Spinal cord (tissue), 10 donors: Measurements from ENCODE around the gene TRDN. TPM values are rescaled to one million over a fixed set of nuclear protein-coding genes. Genes with fewer than 3 reads are reported as not detected.
A peak's percentile ranks its signal among the peaks of the same experiment; 100 is the strongest.

ENCODE experiments used
- DNase-seq, 6 donors: peaks; one replicate each; pipeline versions ENCODE4 v3.0.0 to v3.0.0-alpha.2; 2013 to 2015; ENCODE audit warnings: low spot score in 6 of 6, low read depth in 4 of 6
- H3K27ac ChIP-seq: one replicate; pipeline ENCODE4 v1.5.1; 2013; ENCODE audit warnings: low read depth, low read length, control low read depth
- H3K27me3 ChIP-seq: one replicate; pipeline ENCODE4 v1.6.1; 2013; ENCODE audit warnings: low read length; ENCODE audit not compliant: control insufficient read depth, insufficient read depth
- H3K36me3 ChIP-seq: one replicate; pipeline ENCODE4 v1.6.1; 2013; ENCODE audit warnings: low read length; ENCODE audit not compliant: control insufficient read depth, insufficient read depth
- H3K4me1 ChIP-seq: one replicate; pipeline ENCODE4 v1.6.1; 2013; ENCODE audit warnings: low read length; ENCODE audit not compliant: control insufficient read depth, insufficient read depth
- H3K4me3 ChIP-seq: one replicate; pipeline ENCODE4 v1.5.1; 2013; ENCODE audit warnings: low read depth, low read length, control low read depth
- H3K9me3 ChIP-seq: one replicate; pipeline ENCODE4 v1.6.1; 2013; ENCODE audit warnings: low read length; ENCODE audit not compliant: control insufficient read depth, insufficient read depth
- WGBS: methylation state at CpG from one replicate; pipeline ENCODE4 v1.1.5; 2013; ENCODE audit warnings: missing lambda C conversion rate; ENCODE audit not compliant: insufficient coverage; 5-methylcytosine and 5-hydroxymethylcytosine counted together
- polyA plus RNA-seq, 2 donors: library from polyadenylated mRNA; unstranded; fragments of 120-200 nt; gene quantifications; one replicate each; pipeline ENCODE4 v1.2.1, GENCODE V29; 2013; ENCODE audit not compliant: insufficient read length in 2 of 2
- total RNA-seq, 2 donors: library from RNA; depleted of rRNA in 1 of 2; stranded (reverse); fragments of 120-200 nt in 1 of 2; fragments of >200 nt in 1 of 2; gene quantifications; one replicate each; pipeline versions ENCODE4 v1.2.3 to v1.2.4, GENCODE V29; 2013 to 2014
- donor health status: healthy.

Gene TRDN
- total and polyA plus RNA-seq, 4 donors = 2.3 to 9.9 (median 3.0) TPM

- H3K4me1 ChIP-seq = no peaks in the 10 kb centered on the region
- no CpG with 5 or more reads among the region's 7 CpGs for WGBS
- no peaks in the 10 kb centered on the region for H3K9me3 ChIP-seq
- no peaks in the 10 kb centered on the region for H3K36me3 ChIP-seq
- H3K4me3 ChIP-seq = no peak overlapping the region
- H3K27ac ChIP-seq = no peak overlapping the region
- H3K27me3 ChIP-seq = no peaks in the 10 kb centered on the region
- DNase-seq = peak in 3 of 6 donors; percentile 11 to 64 (median 35)
Observed at GRCh38 chr6:123207967-123208510, 428.7 kb downstream of the TRDN start.

- H3K36me3 ChIP-seq = no peaks in the 10 kb centered on the region
- H3K27me3 ChIP-seq = no peaks in the 10 kb centered on the region
- no peaks in the 10 kb centered on the region for H3K9me3 ChIP-seq
- H3K4me3 ChIP-seq = no peak overlapping the region
- DNase-seq = no peak
- no peak overlapping the region for H3K27ac ChIP-seq
- no peaks in the 10 kb centered on the region for H3K4me1 ChIP-seq
- no CpG with 5 or more reads among the region's 1 CpG for WGBS
Observed at GRCh38 chr6:123203928-123204327, 432.8 kb downstream of the TRDN start.

GRCh38 chr6:123201869-123202372 is 434.8 kb downstream of the TRDN start:
- H3K36me3 ChIP-seq = no peaks in the 10 kb centered on the region
- no peak overlapping the region for H3K4me3 ChIP-seq
- DNase-seq = no peak
- WGBS = 91% methylated on average over 13 of the region's 18 CpGs
- H3K27ac ChIP-seq = no peak overlapping the region
- no peaks in the 10 kb centered on the region for H3K9me3 ChIP-seq
- H3K4me1 ChIP-seq = no peaks in the 10 kb centered on the region
- no peaks in the 10 kb centered on the region for H3K27me3 ChIP-seq

- Histone ChIP-seq H3K27me3 (no peaks in the 10 kb centered on the region), H3K9me3 (no peaks in the 10 kb centered on the region), H3K4me3 (no peak overlapping the region), H3K27ac (no peak overlapping the region), H3K36me3 (no peaks in the 10 kb centered on the region), H3K4me1 (no peaks in the 10 kb centered on the region)
- DNase-seq = no peak
Observed at GRCh38 chr6:123193298-123193697, 443.5 kb downstream of the TRDN start.

- no peaks in the 10 kb centered on the region for H3K36me3 ChIP-seq
- no peak for DNase-seq
- WGBS = 100% methylated on average over 1 of the region's 1 CpG
Observed at GRCh38 chr6:123189816-123190215, 446.9 kb downstream of the TRDN start.

GRCh38 chr6:123182998-123183397 is 453.8 kb downstream of the TRDN start:
- Histone ChIP-seq H3K4me1 (no peaks in the 10 kb centered on the region), H3K27ac (no peak overlapping the region), H3K36me3 (no peaks in the 10 kb centered on the region), H3K9me3 (no peaks in the 10 kb centered on the region), H3K4me3 (no peak overlapping the region), H3K27me3 (no peaks in the 10 kb centered on the region)
- 96% methylated on average over 7 of the region's 7 CpGs for WGBS
- DNase-seq = no peak

More at GRCh38 chr6:123189816-123190215, 446.9 kb downstream of the TRDN start:
- H3K27ac ChIP-seq = no peak overlapping the region
- H3K4me3 ChIP-seq = no peak overlapping the region
- H3K27me3 ChIP-seq = no peaks in the 10 kb centered on the region
- H3K9me3 ChIP-seq = no peaks in the 10 kb centered on the region
- no peaks in the 10 kb centered on the region for H3K4me1 ChIP-seq

- no peak overlapping the region for H3K27ac ChIP-seq
- H3K4me3 ChIP-seq = no peak overlapping the region
- DNase-seq = no peak
- no peaks in the 10 kb centered on the region for H3K27me3 ChIP-seq
- H3K4me1 ChIP-seq = no peaks in the 10 kb centered on the region
- H3K36me3 ChIP-seq = no peaks in the 10 kb centered on the region
- H3K9me3 ChIP-seq = no peaks in the 10 kb centered on the region
- no CpG with 5 or more reads among the region's 1 CpG for WGBS
Observed at GRCh38 chr6:123176706-123177105, 460.0 kb downstream of the TRDN start.

GRCh38 chr6:123171341-123172115 is 465.2 kb downstream of the TRDN start:
- 85% methylated on average over 2 of the region's 5 CpGs for WGBS
- Histone ChIP-seq H3K27ac (no peak overlapping the region), H3K4me3 (no peak overlapping the region), H3K9me3 (no peaks in the 10 kb centered on the region), H3K4me1 (no peaks in the 10 kb centered on the region), H3K27me3 (no peaks in the 10 kb centered on the region), H3K36me3 (no peaks in the 10 kb centered on the region)
- peak in 1 of 6 donors; percentile 59 for DNase-seq

- Histone ChIP-seq H3K27me3 (no peaks in the 10 kb centered on the region), H3K27ac (no peak overlapping the region), H3K4me3 (no peak overlapping the region), H3K9me3 (no peaks in the 10 kb centered on the region), H3K36me3 (no peaks in the 10 kb centered on the region), H3K4me1 (no peaks in the 10 kb centered on the region)
- DNase-seq = peak in 1 of 6 donors; percentile 53
- WGBS = 84% methylated on average over 2 of the region's 2 CpGs
Observed at GRCh38 chr6:123169774-123170095, 467.0 kb downstream of the TRDN start.
